GM21360 (cell line): ENCODE measurements around the gene MRPL48.
A peak's percentile ranks its signal among the peaks of the same experiment; 100 is the strongest.
"Not testable (repeated sequence)": the region's sequence is repeated elsewhere in the genome, so short reads cannot be mapped to it uniquely, and the experiment has no call there.

ENCODE experiments used
- ATAC-seq: cut with Tn5 transposase; IDR thresholded peaks from one replicate; pipeline ENCODE4 v1.9.1; 2021; ENCODE audit warnings: mild to moderate bottlenecking, moderate library complexity; ENCODE audit not compliant: unreplicated experiment

MRPL48 gene

GRCh38 chr11:73779084-73779902, 8.4 kb upstream of the MRPL48 start:
- ATAC-seq = peak; percentile 98

- no peak for ATAC-seq
Measured at GRCh38 chr11:73781303-73781702, 6.4 kb upstream of the MRPL48 start.

- no peak for ATAC-seq
Measured at GRCh38 chr11:73783483-73784020, 4.1 kb upstream of the MRPL48 start.

- no peak for ATAC-seq
Measured at GRCh38 chr11:73784080-73784634, 3.5 kb upstream of the MRPL48 start.

GRCh38 chr11:73784734-73785133, 2.9 kb upstream of the MRPL48 start:
- ATAC-seq = no peak

- not testable (repeated sequence) for ATAC-seq
Measured at GRCh38 chr11:73785467-73785866, 2.2 kb upstream of the MRPL48 start.

GRCh38 chr11:73787051-73787642, 527 bp upstream of the MRPL48 start:
- no peak for ATAC-seq

- no peak for ATAC-seq
Measured at GRCh38 chr11:73789279-73789670, 1.6 kb downstream of the MRPL48 start.

- ATAC-seq = no peak
Measured at GRCh38 chr11:73792584-73792983, 4.9 kb downstream of the MRPL48 start.

- no peak for ATAC-seq
Measured at GRCh38 chr11:73795925-73796632, 8.4 kb downstream of the MRPL48 start.

- ATAC-seq = no peak
Measured at GRCh38 chr11:73797457-73797856, 9.8 kb downstream of the MRPL48 start.

- no peak for ATAC-seq
Measured at GRCh38 chr11:73800276-73800806, 12.7 kb downstream of the MRPL48 start.

- ATAC-seq = no peak
Measured at GRCh38 chr11:73801136-73801535, 13.5 kb downstream of the MRPL48 start.

GRCh38 chr11:73804712-73805111, 17.0 kb downstream of the MRPL48 start:
- no peak for ATAC-seq

GRCh38 chr11:73808052-73808451, 20.4 kb downstream of the MRPL48 start:
- ATAC-seq = no peak

GRCh38 chr11:73810637-73811036, 23.0 kb downstream of the MRPL48 start:
- ATAC-seq = no peak

GRCh38 chr11:73812234-73812633, 24.6 kb downstream of the MRPL48 start:
- ATAC-seq = no peak

- no peak for ATAC-seq
Measured at GRCh38 chr11:73814812-73815211, 27.1 kb downstream of the MRPL48 start.

- ATAC-seq = no peak
Measured at GRCh38 chr11:73818846-73819245, 31.2 kb downstream of the MRPL48 start.

GRCh38 chr11:73830261-73830660, 42.6 kb downstream of the MRPL48 start:
- ATAC-seq = no peak

GRCh38 chr11:73833067-73833466, 45.4 kb downstream of the MRPL48 start:
- ATAC-seq = no peak
